ENCODE measurements around the gene HOXD4. TPM values are rescaled to one million over a fixed set of nuclear protein-coding genes. Genes with fewer than 3 reads are reported as not detected.

HOXD4 gene
- polyA plus RNA-seq, 1 of the 3 experiments (the other 2 are of a cell fraction) = 1.0 TPM

GRCh38 chr2:176156807-176157498 lies 5.6 kb downstream of the HOXD4 start, which contains the start of gene HOXD3:
Gene HOXD3 (plus strand): TSS chr2:176157307. CDS start chr2:176169115, 11,808 bp downstream.
- POLR2A ChIA-PET = interaction anchor here (2.3 kb wide), 2 partner anchors 21 to 298 kb away, joined by 5 to 9 read pairs; no protein-coding TSS in a partner anchor
- no peaks in the 10 kb centered on the region for H3K9me2 ChIP-seq
- H3K9ac ChIP-seq = peak within 1 kb of the TSS; percentile 51; the same call in 1 of the 2 replicates
- peak within 1 kb of the TSS; percentile 54 to 71 for H3K4me3 ChIP-seq (ENCODE audit: low read depth in 2 of 2, low read length in 1 of 2)
- peak; percentile 51; the same call in 1 of the 2 replicates for TF ChIP-seq USF1 (IDR thresholded peaks at IDR 0.05; ENCODE audit: borderline replicate concordance, low read depth)
- no peak for TF ChIP-seq EP300 (IDR thresholded peaks at IDR 0.05; ENCODE audit: borderline replicate concordance in 1 of 2, low read depth in 1 of 2, low read length in 1 of 2)
- TF ChIP-seq GATA2 (CRISPR knock-in tag; IDR thresholded peaks at IDR 0.05) = no peak
- TF ChIP-seq TCF12 (IDR thresholded peaks at IDR 0.05) = no peak
- H3K4me2 ChIP-seq = peak within 1 kb of the TSS; percentile 81
- H3K27me3 ChIP-seq (ENCODE audit: insufficient read depth) = no peaks in the 10 kb centered on the region
- no peaks in the 10 kb centered on the region for H3K79me2 ChIP-seq (ENCODE audit: insufficient read depth)
- no peaks in the 10 kb centered on the region for H3K9me3 ChIP-seq
- peaks cover 0 to 8% of the 10 kb centered on the region in 2 experiments; a peak in 2 of 4 replicates for H3K4me1 ChIP-seq (ENCODE audit: control insufficient read depth in 1 of 2, insufficient read depth in 2 of 2, low read depth in 1 of 2, low read length in 1 of 2)
- H4K20me1 ChIP-seq (ENCODE audit: insufficient read depth) = no peaks in the 10 kb centered on the region
- WGBS (ENCODE audit: low lambda C conversion rate) = 22% methylated on average over 30 of the region's 48 CpGs
- peaks cover 0 to 27% of the 10 kb centered on the region in 2 experiments for H3K36me3 ChIP-seq (replicated peaks in 1 of 2; ENCODE audit: control insufficient read depth in 1 of 2, insufficient read depth in 2 of 2, low read length in 1 of 2)
- H3K27ac ChIP-seq (ENCODE audit: low read depth in 2 of 2, low read length in 1 of 2) = peak within 1 kb of the TSS in 1 of 2 experiments; percentile 89; a peak in 2 of 4 replicates
- peak within 1 kb of the TSS; percentile 86 for H2AFZ ChIP-seq (ENCODE audit: low read depth)
- no peaks in the 10 kb centered on the region for H3F3A ChIP-seq (replicated peaks; ENCODE audit: insufficient read depth)
- peak; percentile 84 for DNase-seq
- CTCF ChIA-PET = interaction anchor here (1.2 to 6.2 kb wide), 4 partner anchors 12 to 397 kb away, joined by 4 to 53 read pairs (median 10); no protein-coding TSS in a partner anchor

- H3K36me3 ChIP-seq (replicated peaks in 1 of 2; ENCODE audit: control insufficient read depth in 1 of 2, insufficient read depth in 2 of 2, low read length in 1 of 2) = peaks cover 0 to 24% of the 10 kb centered on the region in 2 experiments
- peak overlapping the region; percentile 51; the same call in 1 of the 2 replicates for H3K9ac ChIP-seq
- H3F3A ChIP-seq (replicated peaks; ENCODE audit: insufficient read depth) = no peaks in the 10 kb centered on the region
- no peaks in the 10 kb centered on the region for H3K9me2 ChIP-seq
- peak overlapping the region; percentile 86 for H2AFZ ChIP-seq (ENCODE audit: low read depth)
- 11% methylated on average over 38 of the region's 43 CpGs for WGBS (ENCODE audit: low lambda C conversion rate)
- ChIA-PET POLR2A (interaction anchor here (1.4 to 2.3 kb wide), 3 partner anchors 18 to 297 kb away, joined by 4 to 9 read pairs (median 5); no protein-coding TSS in a partner anchor), CTCF (interaction anchor here (1.2 to 6.2 kb wide), 4 partner anchors 12 to 991 kb away, joined by 3 to 53 read pairs (median 5); no protein-coding TSS in a partner anchor)
- TF ChIP-seq GABPA (IDR thresholded peaks at IDR 0.05; ENCODE audit: low read depth) = no peak
- TF ChIP-seq TAF1 (IDR thresholded peaks at IDR 0.05; ENCODE audit: borderline replicate concordance, low read depth, low read length) = no peak
- no peak for TF ChIP-seq MEF2A (IDR thresholded peaks at IDR 0.05; ENCODE audit: borderline replicate concordance, low read depth)
- peak; percentile 18; the same call in 1 of the 2 replicates for TF ChIP-seq MXI1 (IDR thresholded peaks at IDR 0.05; ENCODE audit: low read depth, low read length)
- 0 out of 2 replicates have a peak, but pooled peaks have one; percentile 3 for TF ChIP-seq SMC3 (IDR thresholded peaks at IDR 0.05; ENCODE audit: low read depth, low read length)
- no peak for TF ChIP-seq ELF1 (IDR thresholded peaks at IDR 0.05)
- TF ChIP-seq MAX (IDR thresholded peaks at IDR 0.05; ENCODE audit: low read depth) = peak; percentile 63; the same call in 1 of the 2 replicates
- no peak for TF ChIP-seq FOXM1 (IDR thresholded peaks at IDR 0.05; ENCODE audit: low read depth)
- peak overlapping the region; percentile 81 for H3K4me2 ChIP-seq
- no peaks in the 10 kb centered on the region for H3K9me3 ChIP-seq
- peak overlapping the region; percentile 54 to 71 for H3K4me3 ChIP-seq (ENCODE audit: low read depth in 2 of 2, low read length in 1 of 2)
- H3K27ac ChIP-seq (ENCODE audit: low read depth in 2 of 2, low read length in 1 of 2) = peak overlapping the region in 1 of 2 experiments; percentile 89; a peak in 2 of 4 replicates
- DNase-seq = peak; percentile 88
- H3K79me2 ChIP-seq (ENCODE audit: insufficient read depth) = no peaks in the 10 kb centered on the region
- H3K4me1 ChIP-seq (ENCODE audit: control insufficient read depth in 1 of 2, insufficient read depth in 2 of 2, low read depth in 1 of 2, low read length in 1 of 2) = peaks cover 0 to 8% of the 10 kb centered on the region in 2 experiments; a peak in 2 of 4 replicates
- H4K20me1 ChIP-seq (ENCODE audit: insufficient read depth) = no peaks in the 10 kb centered on the region
- H3K27me3 ChIP-seq (ENCODE audit: insufficient read depth) = no peaks in the 10 kb centered on the region
Observed at GRCh38 chr2:176157499-176158185, 6.3 kb downstream of the HOXD4 start.

All from SK-N-SH (cell line).